Type B pancreatic cell (in vitro differentiated cells): Measurements from ENCODE around the gene FAM78A. TPM values are rescaled to one million over a fixed set of nuclear protein-coding genes. Genes with fewer than 3 reads are reported as not detected.
"Not testable (repeated sequence)": the region's sequence is repeated elsewhere in the genome, so short reads cannot be mapped to it uniquely, and the experiment has no call there.

ENCODE experiments used
- DNase-seq: peaks from one replicate; pipeline ENCODE4 v3.0.0; 2021; ENCODE audit warnings: mixed read lengths; ENCODE audit not compliant: unreplicated experiment; ENCODE audit errors: extremely low spot score
- H3K27ac Mint-ChIP-seq: 2 replicates; pipeline ENCODE4 v1.8.0; 2021; ENCODE audit warnings: mild to moderate bottlenecking, mixed read lengths
- H3K27me3 Mint-ChIP-seq: 2 replicates; pipeline ENCODE4 v1.8.0; 2021; ENCODE audit warnings: mixed read lengths
- H3K36me3 Mint-ChIP-seq: 2 replicates; pipeline ENCODE4 v1.8.0; 2021; ENCODE audit warnings: mixed read lengths
- H3K4me1 Mint-ChIP-seq: one replicate; pipeline ENCODE4 v1.8.0; 2021; ENCODE audit warnings: mixed read lengths; ENCODE audit not compliant: unreplicated experiment
- H3K4me3 Mint-ChIP-seq: 2 replicates; pipeline ENCODE4 v1.8.0; 2021; ENCODE audit warnings: mild to moderate bottlenecking, mixed read lengths
- H3K9me3 Mint-ChIP-seq: 2 replicates; pipeline ENCODE4 v1.8.0; 2021; ENCODE audit warnings: mixed read lengths
- total RNA-seq: library from RNA; stranded (reverse); gene quantifications from 2 replicates; pipeline ENCODE4 v1.2.1, GENCODE V29; 2021; ENCODE audit warnings: low replicate concordance
- TF ChIP-seq, protein P1 (sequence below): fragments of 200-600 bp; sonication (generic); conservative IDR thresholded peaks from 2 replicates; pipeline ENCODE4 v1.5.0; 2021; ENCODE audit warnings: antibody characterized with exemption, mild to moderate bottlenecking

FAM78A gene
- total RNA-seq, 1 donor from 2014 or later = 1.9 TPM

DNA sequence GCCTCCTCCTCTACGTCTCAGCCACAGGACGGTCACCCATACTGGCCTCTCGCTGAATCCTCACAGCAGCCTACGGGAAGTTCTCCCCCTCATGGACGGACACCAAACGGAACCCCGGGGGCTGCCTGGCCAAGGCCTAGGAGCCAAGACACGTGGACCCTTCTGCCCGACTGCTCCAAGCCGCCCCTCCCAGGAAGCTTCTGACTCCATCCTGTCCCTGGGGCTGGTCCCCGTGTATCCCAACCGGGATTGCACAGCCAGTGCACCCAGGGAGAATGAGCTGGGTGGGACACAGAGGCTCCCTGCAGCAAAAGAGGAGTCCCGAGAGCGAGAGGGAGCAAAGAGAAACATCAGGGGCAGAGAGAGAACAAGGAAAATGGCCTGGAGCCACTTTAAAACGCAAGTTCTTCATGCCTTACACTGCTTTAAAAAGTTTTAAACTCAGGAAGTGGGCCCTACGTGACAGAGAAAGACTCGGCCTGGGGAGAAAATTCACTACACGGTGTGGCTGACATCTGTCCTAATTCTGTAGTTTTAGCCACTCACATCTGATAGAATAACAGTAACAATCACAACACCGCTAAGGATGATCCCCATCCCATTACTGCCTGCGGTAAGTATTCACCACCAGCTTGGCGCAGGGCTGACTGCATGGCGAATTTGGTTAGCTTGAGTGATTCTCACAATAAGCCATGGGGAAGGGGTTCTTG, 3.0 kb downstream of the FAM78A start:
- no peak for DNase-seq
- H3K9me3 Mint-ChIP-seq = no peaks in the 10 kb centered on the region
- no peak overlapping the region for H3K27ac Mint-ChIP-seq
- H3K4me3 Mint-ChIP-seq = no peak overlapping the region
- peaks cover 34% of the 10 kb centered on the region for H3K27me3 Mint-ChIP-seq
- peaks cover 4% of the 10 kb centered on the region for H3K4me1 Mint-ChIP-seq
- TF ChIP-seq, protein P1, sequence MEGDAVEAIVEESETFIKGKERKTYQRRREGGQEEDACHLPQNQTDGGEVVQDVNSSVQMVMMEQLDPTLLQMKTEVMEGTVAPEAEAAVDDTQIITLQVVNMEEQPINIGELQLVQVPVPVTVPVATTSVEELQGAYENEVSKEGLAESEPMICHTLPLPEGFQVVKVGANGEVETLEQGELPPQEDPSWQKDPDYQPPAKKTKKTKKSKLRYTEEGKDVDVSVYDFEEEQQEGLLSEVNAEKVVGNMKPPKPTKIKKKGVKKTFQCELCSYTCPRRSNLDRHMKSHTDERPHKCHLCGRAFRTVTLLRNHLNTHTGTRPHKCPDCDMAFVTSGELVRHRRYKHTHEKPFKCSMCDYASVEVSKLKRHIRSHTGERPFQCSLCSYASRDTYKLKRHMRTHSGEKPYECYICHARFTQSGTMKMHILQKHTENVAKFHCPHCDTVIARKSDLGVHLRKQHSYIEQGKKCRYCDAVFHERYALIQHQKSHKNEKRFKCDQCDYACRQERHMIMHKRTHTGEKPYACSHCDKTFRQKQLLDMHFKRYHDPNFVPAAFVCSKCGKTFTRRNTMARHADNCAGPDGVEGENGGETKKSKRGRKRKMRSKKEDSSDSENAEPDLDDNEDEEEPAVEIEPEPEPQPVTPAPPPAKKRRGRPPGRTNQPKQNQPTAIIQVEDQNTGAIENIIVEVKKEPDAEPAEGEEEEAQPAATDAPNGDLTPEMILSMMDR = no peak
- no peaks in the 10 kb centered on the region for H3K36me3 Mint-ChIP-seq

DNA sequence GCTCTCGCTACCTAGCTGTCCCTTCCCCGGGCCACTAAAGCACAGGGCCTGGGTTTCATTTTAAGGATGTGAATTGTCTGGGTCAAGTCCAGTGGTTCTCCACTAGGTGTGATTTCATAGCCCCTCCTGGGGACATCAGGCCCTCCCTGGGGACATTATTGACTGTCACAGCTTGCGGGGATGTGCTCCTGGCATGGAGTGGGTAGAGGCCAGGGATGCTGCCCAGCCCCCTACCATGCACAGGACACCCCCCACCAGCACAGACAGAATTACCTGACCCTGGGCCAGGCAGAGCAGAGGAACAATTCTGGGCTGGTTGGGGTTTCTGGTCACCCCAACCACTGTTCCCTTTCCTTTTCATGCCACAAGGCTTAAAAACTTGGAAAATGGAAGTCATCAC, 4.1 kb downstream of the FAM78A start:
- H3K9me3 Mint-ChIP-seq = no peaks in the 10 kb centered on the region
- H3K27me3 Mint-ChIP-seq = peaks cover 30% of the 10 kb centered on the region
- DNase-seq = no peak
- no peak overlapping the region for H3K4me3 Mint-ChIP-seq
- peaks cover 4% of the 10 kb centered on the region for H3K4me1 Mint-ChIP-seq
- TF ChIP-seq, protein P1 = no peak
- no peaks in the 10 kb centered on the region for H3K36me3 Mint-ChIP-seq
- H3K27ac Mint-ChIP-seq = no peak overlapping the region

GRCh38 chr9:131271506-131271931, 4.8 kb downstream of the FAM78A start:
- Mint-ChIP-seq H3K27ac (no peak overlapping the region), H3K9me3 (no peaks in the 10 kb centered on the region), H3K4me1 (peaks cover 4% of the 10 kb centered on the region), H3K4me3 (no peak overlapping the region), H3K36me3 (no peaks in the 10 kb centered on the region), H3K27me3 (peaks cover 30% of the 10 kb centered on the region)
- TF ChIP-seq, protein P1 = no peak
- no peak for DNase-seq

DNA sequence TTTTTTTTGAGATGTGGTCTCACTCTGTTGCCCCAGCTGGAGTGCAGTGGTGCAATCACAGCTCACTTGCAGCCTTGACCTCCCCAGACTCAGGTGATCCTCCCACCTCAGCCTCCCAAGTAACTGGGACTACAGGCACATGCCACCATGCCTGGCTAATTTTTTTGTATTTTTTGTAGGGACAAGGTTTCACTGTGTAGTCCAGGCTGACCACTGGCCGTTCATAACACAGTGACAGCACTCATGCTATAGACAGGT, 5.4 kb downstream of the FAM78A start:
- H3K27ac Mint-ChIP-seq, DNase-seq, H3K4me1 Mint-ChIP-seq, H3K9me3 Mint-ChIP-seq, H3K36me3 Mint-ChIP-seq, H3K4me3 Mint-ChIP-seq: not testable (repeated sequence)
- H3K27me3 Mint-ChIP-seq = peaks cover 25% of the 10 kb centered on the region

DNA sequence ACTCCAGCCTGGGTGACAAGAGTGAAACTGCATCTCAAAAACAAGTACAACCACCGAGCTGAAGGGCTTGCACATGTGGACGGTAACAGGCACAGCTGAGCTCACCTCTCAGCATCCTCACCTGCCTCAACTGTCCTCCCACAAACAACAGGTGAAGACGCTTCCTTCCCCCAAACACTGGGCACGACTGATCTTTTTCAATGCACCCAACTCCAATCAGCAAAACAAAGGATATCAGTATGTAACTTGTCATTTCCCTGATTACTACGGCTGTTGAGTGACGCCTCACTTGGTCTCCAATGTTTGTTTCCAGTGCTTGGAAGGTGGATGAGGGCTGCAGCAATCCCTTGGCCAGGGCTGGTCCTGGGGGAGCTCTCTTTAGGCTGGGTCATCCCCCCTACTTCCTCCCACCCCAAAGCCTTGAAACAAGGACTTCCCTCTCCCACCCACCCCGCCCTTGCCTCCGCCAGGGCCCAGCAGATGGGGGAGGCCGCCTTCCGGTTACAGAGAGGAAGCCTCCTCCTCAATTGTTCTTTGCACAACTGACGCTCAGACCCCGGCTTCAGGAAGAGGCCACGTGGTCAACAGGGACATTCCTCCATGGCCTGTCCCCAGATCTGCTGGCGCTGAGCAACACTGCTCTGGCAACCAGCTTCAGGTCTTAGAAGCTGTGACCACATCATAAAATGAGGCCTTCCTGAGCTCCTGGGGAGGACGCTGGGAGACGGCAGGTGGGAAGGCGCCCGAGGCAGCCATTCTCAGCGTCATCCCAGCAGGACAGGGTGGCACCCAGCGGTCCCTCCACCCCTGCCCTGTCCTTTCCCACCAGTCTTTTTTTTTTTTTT, 5.9 kb downstream of the FAM78A start:
- H3K27ac Mint-ChIP-seq = no peak overlapping the region
- H3K36me3 Mint-ChIP-seq = no peaks in the 10 kb centered on the region
- H3K27me3 Mint-ChIP-seq = peaks cover 20% of the 10 kb centered on the region
- no peaks in the 10 kb centered on the region for H3K9me3 Mint-ChIP-seq
- peaks cover 4% of the 10 kb centered on the region for H3K4me1 Mint-ChIP-seq
- TF ChIP-seq, protein P1 = no peak
- DNase-seq = no peak
- H3K4me3 Mint-ChIP-seq = no peak overlapping the region
